Bone marrow (tissue), 2 donors: Measurements from ENCODE around the gene TRIM47.
"Not testable (repeated sequence)": the region's sequence is repeated elsewhere in the genome, so short reads cannot be mapped to it uniquely, and the experiment has no call there.

ENCODE experiments used
- DNase-seq, 2 donors: peaks; one replicate each; lab custom pipeline; 2025; lab: John Stamatoyannopoulos, UW

Gene TRIM47

GRCh38 chr17:75869282-75870141 is 8.9 kb downstream of the TRIM47 start:
- no peak for DNase-seq

GRCh38 chr17:75868730-75869281 is 9.6 kb downstream of the TRIM47 start:
- not testable (repeated sequence) for DNase-seq

GRCh38 chr17:75865404-75866188 is 12.8 kb downstream of the TRIM47 start:
- DNase-seq, result not testable (repeated sequence)

DNA sequence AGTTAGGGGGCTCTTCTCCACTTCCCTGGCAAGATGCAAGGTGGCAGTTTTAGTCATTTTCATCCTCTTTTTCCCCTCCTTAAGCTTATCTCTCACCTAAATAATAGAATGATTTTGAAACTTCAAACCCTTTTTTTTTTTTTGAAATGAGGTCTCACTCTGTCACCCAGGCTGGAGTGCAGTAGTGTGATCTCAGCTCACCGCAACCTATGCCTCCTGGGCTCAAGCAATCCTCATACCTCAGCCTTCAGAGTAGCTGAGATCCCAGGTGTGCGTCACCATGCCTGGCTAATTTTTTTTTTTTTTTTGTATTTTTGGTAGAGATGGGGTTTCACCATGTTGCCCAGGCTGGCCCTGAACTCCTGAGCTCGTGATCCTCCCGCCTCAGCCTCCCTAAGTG is 13.5 kb downstream of the TRIM47 start:
- not testable (repeated sequence) for DNase-seq

DNA sequence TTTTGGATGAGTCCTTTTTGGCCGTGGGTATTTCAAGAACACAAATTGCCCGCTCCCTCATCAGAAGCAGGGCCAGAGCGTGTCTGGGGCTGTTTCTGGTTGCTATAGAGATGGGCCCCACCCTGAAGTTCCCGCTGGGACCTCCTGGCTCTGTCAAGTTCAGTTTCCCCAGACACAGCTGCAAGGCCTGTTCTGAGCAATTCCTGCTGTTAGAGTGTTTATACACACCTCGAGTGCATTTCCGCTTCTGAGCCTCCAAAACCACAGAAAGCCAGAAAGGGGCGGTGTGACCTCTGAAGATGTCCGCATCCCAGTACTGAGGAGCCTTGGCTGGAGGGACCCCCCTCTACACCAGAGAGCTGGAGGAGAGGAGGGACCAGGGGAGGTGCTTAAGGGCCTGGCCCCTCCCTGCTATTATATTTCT is 13.9 kb downstream of the TRIM47 start:
- DNase-seq, result peak in 1 of 2 donors; percentile 22

GRCh38 chr17:75861927-75862317 is 16.5 kb downstream of the TRIM47 start:
- DNase-seq, result no peak

- DNase-seq, result not testable (repeated sequence)
These were observed 19.0 kb downstream of the TRIM47 start for GRCh38 chr17:75859358-75859757.

DNA sequence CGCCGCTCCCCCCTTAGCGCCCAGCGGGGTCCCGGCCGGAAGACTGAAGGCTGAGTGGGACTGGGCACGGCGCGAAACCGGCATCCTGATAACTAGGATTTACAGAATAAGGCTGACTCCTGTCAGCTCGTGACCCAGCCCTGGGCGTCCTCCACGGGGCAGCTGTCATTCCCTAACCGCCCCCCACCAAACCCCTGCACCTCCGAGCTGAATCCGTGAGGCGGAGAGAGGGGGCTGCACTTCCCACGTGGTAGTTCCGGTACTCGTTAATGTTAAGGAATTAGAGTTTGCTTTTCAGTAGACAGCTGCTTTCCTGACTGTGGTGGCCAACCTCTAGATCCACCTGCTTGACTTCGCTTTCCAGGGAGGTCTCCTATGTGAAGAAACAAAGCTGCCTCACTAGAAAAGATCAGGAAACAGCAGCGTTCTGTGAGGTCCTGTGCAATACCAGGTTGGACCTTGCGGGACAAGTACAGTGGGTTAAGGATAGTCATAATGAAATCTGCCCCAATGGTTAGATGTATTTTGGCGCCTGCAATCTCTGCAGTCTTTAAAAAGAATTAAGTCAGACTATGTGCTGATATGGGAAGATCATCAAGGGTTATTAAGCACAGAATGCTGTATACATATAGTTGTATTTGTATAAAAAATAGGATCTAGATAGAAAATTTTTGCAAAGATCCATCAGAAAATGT is 22.2 kb downstream of the TRIM47 start:
- DNase-seq, result no peak

- peak; percentile 73 to 100 for DNase-seq
These were observed 22.9 kb downstream of the TRIM47 start, which contains the start of gene WBP2 for GRCh38 chr17:75855310-75856061. TSS of gene WBP2 (minus strand) at chr17:75855335. CDS start at chr17:75855297, 38 bp downstream.

DNA sequence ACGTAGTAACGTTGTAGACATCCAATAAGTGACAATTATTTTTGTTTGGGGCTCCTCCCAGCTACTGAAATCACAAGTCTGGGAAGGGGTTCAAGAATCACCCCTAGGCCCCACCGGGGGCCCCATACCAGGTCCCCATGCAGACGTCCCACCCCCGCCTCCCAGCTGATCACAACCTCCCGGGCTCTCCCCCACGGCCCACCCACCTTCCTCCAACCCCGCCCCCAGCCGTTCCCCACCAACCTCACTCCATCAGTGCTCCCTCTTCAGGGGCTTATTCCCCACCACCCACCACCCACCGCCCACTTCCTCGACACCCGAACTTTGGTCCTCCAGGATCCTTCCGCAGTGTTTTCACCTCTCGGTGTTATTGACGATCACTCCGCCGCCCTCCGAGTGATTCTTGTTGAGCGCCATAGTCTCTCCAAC is 23.5 kb downstream of the TRIM47 start:
- DNase-seq, result no peak

- DNase-seq, result no peak
These were observed 24.2 kb downstream of the TRIM47 start for GRCh38 chr17:75854101-75854748.

GRCh38 chr17:75853433-75853832 is 24.9 kb downstream of the TRIM47 start:
- DNase-seq, result no peak

DNA sequence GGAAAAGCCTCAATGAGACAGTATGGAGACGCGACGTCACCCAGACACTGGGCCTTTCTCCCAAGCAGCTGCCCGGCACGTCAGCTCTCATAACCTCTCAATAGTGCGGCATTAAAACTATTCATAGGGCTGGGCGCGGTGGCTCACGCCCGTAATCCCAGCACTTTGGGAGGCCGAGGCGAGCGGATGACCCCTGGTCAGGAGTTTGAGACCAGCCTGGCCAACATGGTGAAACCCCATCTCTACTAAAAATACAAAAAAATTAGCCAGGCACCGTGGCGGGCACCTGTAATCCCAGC is 26.7 kb downstream of the TRIM47 start:
- not testable (repeated sequence) for DNase-seq

GRCh38 chr17:75850928-75851692 is 27.3 kb downstream of the TRIM47 start:
- no peak for DNase-seq

- no peak for DNase-seq
These were observed 28.7 kb downstream of the TRIM47 start for GRCh38 chr17:75849724-75850123.

DNA sequence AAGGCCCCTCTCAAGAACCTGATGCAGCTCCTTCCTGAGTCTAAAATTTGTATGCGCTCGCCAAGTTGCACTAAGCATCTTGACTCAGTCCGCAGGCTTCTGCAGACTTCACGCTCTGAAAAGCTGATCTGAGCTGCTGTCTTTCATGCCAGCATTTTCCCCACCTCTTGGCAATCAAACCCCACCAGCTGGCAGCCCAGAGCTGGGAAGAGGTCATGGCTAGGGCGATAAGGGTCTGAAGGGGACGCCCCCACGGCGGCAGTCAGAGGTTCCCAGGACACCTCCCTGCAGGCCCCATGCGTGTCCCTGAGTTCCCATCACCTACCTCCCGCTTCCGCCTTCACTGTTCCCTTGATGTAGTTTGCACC is 29.1 kb downstream of the TRIM47 start:
- no peak for DNase-seq

DNA sequence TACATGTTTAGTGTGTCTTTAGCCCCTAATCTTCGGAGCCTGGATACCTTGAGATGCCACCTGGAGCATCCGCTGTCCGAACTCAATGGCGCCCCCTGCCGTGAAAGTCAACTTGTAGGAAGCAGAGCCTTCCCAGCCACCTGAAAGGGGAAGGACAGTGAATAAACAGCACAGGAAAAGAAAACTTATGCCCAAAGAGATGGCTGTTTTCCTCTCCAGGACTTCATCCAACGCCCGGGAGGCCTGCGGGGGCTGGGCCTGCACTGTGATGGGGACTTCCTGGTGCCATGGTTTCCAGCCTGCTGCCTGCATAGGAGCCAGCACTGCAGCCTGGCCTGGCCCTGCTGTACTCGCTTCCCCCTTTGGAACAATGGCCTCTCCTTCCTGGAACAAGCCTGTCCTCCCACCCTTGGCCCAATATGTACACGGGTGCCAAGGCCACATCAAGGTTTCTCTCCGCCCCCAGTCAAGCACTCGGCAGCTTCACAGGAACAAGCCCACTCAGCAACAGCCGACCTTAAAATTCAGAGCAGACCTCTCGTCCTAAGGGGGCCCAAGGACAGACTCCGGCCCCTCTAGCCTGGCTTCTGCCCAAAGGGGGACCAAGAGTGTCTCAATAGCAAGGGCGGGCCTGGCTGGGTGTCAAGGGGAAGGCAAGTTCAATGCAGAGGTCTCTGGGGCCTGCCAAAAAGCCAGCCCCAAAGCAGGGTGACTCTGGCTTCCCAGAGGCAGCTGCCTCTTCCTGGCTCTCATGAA is 29.7 kb downstream of the TRIM47 start:
- DNase-seq, result peak in 1 of 2 donors; percentile 12

DNA sequence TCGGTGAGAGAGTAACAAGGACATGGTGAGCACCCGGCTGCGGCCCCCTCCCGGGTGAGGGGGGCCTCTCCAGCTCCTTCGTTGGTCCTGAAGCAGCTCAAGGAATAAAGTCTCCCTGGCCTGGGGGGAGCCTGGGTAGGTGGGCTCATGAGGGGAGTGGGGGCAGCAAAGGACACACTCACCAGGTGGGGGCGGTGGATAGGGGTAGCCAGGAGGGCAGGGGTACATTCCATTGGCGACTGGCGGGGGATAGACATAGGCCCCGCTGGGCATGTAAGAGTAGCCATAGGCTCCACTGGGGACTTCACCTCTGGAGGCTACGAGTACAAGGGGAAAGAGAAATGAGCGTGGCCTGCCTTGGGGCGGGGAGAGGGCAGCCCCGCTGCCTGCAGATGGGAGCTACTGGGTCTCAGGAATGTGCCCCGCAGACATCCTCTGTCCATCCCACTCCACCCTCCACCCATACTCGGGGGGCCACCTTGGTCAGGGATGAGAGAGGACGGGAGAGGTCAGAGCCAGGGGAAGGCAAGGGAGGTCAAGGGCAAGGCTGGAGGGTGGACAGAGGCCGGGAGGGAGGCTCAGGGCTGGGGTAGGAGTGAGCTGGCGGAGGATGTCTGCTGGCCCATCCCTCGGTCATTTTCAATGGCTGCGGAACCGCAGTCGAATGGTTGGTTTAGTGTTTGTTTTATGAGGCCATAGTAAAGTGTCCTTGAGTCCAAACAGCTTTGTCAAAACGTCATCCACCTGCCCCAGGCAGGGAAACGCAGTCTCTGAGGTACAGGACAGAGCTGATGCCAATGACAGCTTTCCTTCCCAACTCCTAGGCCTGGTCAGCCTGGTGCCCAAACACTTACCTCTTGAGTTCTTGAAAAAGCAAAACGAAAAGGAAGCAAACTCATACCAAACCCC is 30.5 kb downstream of the TRIM47 start:
- DNase-seq, result no peak
